Sciatic nerve (tissue), 2 donors: ENCODE results near the gene DDTL. TPM values are rescaled to one million over a fixed set of nuclear protein-coding genes. Genes with fewer than 3 reads are reported as not detected.
A peak's percentile ranks its signal among the peaks of the same experiment; 100 is the strongest.
"Not testable (repeated sequence)": the region's sequence is repeated elsewhere in the genome, so short reads cannot be mapped to it uniquely, and the experiment has no call there.

Experiments
- ATAC-seq: fragments of 200-7000 bp; cut with Tn5 transposase; one replicate; pipeline ENCODE4 v1.9.1; 2020; ENCODE audit warnings: mild to moderate bottlenecking, moderate library complexity
- DNase-seq: peaks from one replicate; pipeline ENCODE4 v3.0.0-alpha.2; 2020; ENCODE audit warnings: low spot score
- intact Hi-C: fragments of 100-400 bp; cut with DNase I; formaldehyde crosslinking; loops from one replicate; pipeline ENCODE4 v1.14.2; 2022
- total RNA-seq: library from RNA; stranded (reverse); fragmentation: NEBNext Ultra II Directional; extraction: Animal tissue kit (Norgen Biotek cat#: 25700); gene quantifications from one replicate; pipeline ENCODE4 v1.2.1, GENCODE V29; 2021
- donor health status: DM: no; HTN: no; CAD: no.
- donor health status: DM: no; HTN: no; CAD: no.

DDTL gene
- total RNA-seq = 4.0 TPM

GRCh38 chr22:23966568-23966967, at the start of gene DDTL:
DDTL (plus strand) TSS chr22:23966888; CDS start chr22:23966915, 27 bp downstream.
- DNase-seq, intact Hi-C loops: not testable (repeated sequence)
- ATAC-seq = peak; percentile 99

- DNase-seq, ATAC-seq, intact Hi-C loops: not testable (repeated sequence)
These were observed 46.4 kb upstream of the DDTL start for GRCh38 chr22:23920267-23920611.

- intact Hi-C loops, ATAC-seq, DNase-seq: not testable (repeated sequence)
These were observed 45.0 kb upstream of the DDTL start for GRCh38 chr22:23921586-23922201.

GRCh38 chr22:23922921-23923320, 43.8 kb upstream of the DDTL start:
- ATAC-seq (no peak), DNase-seq (no peak)
- intact Hi-C loops = no loop called here

GRCh38 chr22:23925020-23925606, 41.6 kb upstream of the DDTL start:
- intact Hi-C loops = no loop called here
- no peak for DNase-seq

GRCh38 chr22:23926561-23926960, 40.1 kb upstream of the DDTL start:
- intact Hi-C loops = no loop called here
- ATAC-seq (no peak), DNase-seq (no peak)

More at GRCh38 chr22:23925020-23925606, 41.6 kb upstream of the DDTL start:
- ATAC-seq = no peak

- intact Hi-C loops = loop anchor here (2.0 kb wide), 1 partner anchor 68 kb away; no protein-coding TSS in a partner anchor
- ATAC-seq (no peak), DNase-seq (no peak)
These were observed 28.2 kb upstream of the DDTL start for GRCh38 chr22:23938328-23939016.

- ATAC-seq = no peak
- intact Hi-C loops = loop anchor here (2.0 kb wide), 1 partner anchor 68 kb away; no protein-coding TSS in a partner anchor
- no peak for DNase-seq
These were observed 27.7 kb upstream of the DDTL start for GRCh38 chr22:23939017-23939357.

- intact Hi-C loops, ATAC-seq, DNase-seq: not testable (repeated sequence)
These were observed 26.5 kb upstream of the DDTL start for GRCh38 chr22:23940166-23940565.

- DNase-seq, intact Hi-C loops, ATAC-seq: not testable (repeated sequence)
These were observed 19.3 kb upstream of the DDTL start for GRCh38 chr22:23947391-23947790.

- DNase-seq, ATAC-seq, intact Hi-C loops: not testable (repeated sequence)
These were observed 16.9 kb upstream of the DDTL start for GRCh38 chr22:23949764-23950163.

- DNase-seq, intact Hi-C loops, ATAC-seq: not testable (repeated sequence)
These were observed 15.3 kb upstream of the DDTL start for GRCh38 chr22:23951383-23951782.

- DNase-seq, ATAC-seq, intact Hi-C loops: not testable (repeated sequence)
These were observed 13.8 kb upstream of the DDTL start for GRCh38 chr22:23952794-23953405.

- ATAC-seq, DNase-seq, intact Hi-C loops: not testable (repeated sequence)
These were observed 13.2 kb upstream of the DDTL start for GRCh38 chr22:23953485-23953884.

GRCh38 chr22:23954193-23954990, 12.3 kb upstream of the DDTL start:
- ATAC-seq, DNase-seq, intact Hi-C loops: not testable (repeated sequence)

GRCh38 chr22:23954991-23955305, 11.7 kb upstream of the DDTL start:
- intact Hi-C loops, ATAC-seq: not testable (repeated sequence)

GRCh38 chr22:23955886-23956285, 10.8 kb upstream of the DDTL start:
- DNase-seq, ATAC-seq, intact Hi-C loops: not testable (repeated sequence)

More at GRCh38 chr22:23954991-23955305, 11.7 kb upstream of the DDTL start:
- not testable (repeated sequence) for DNase-seq

- intact Hi-C loops = not testable (repeated sequence)
- ATAC-seq = peak; percentile 85
- DNase-seq = peak; percentile 89
These were observed 10.3 kb upstream of the DDTL start for GRCh38 chr22:23956301-23956900.
